SK-N-SH (cell line): ENCODE results near the gene CGN.

Experiments
- EP300 ChIP-seq, 2 experiments: IDR thresholded peaks; 2 replicates each; pipeline versions ENCODE4 v1.4.0 to v1.6.1; 2012; ENCODE audit warnings: borderline replicate concordance in 1 of 2, low read depth in 1 of 2, low read length in 1 of 2
- EZH2phosphoT487 ChIP-seq: fragments of 200-600 bp; sonication (generic); IDR thresholded peaks from 2 replicates; pipeline ENCODE4 v1.6.1; 2017; ENCODE audit warnings: low read depth, mixed run types, mild to moderate bottlenecking, antibody characterized with exemption, moderate library complexity, borderline replicate concordance
- NFIC ChIP-seq: IDR thresholded peaks from 2 replicates; pipeline ENCODE4 v1.4.0; 2012; ENCODE audit warnings: borderline replicate concordance
- POLR2AphosphoS5 ChIP-seq: IDR thresholded peaks from 2 replicates; pipeline ENCODE4 v1.6.1; 2012; ENCODE audit warnings: low read depth, low read length
- TEAD4 ChIP-seq: IDR thresholded peaks from 2 replicates; pipeline ENCODE4 v1.4.0; 2012; ENCODE audit warnings: mild to moderate bottlenecking, borderline replicate concordance; ENCODE audit not compliant: insufficient read depth
- YY1 ChIP-seq: IDR thresholded peaks from 2 replicates; pipeline ENCODE4 v1.4.0; 2012; ENCODE audit warnings: low read depth, mild to moderate bottlenecking
- TF ChIP-seq, protein P1 (sequence below): fragments of 200-600 bp; sonication (generic); IDR thresholded peaks from 2 replicates; pipeline ENCODE4 v1.6.1; 2017; ENCODE audit warnings: antibody characterized with exemption, mild to moderate bottlenecking, moderate library complexity
- TF ChIP-seq, protein P2 (sequence below): fragments of 150-350 bp; IDR thresholded peaks from 2 replicates; pipeline ENCODE4 v1.6.1; 2017; ENCODE audit warnings: antibody characterized with exemption, low read length, low read depth, borderline replicate concordance

- TF ChIP-seq EP300 (IDR thresholded peaks at IDR 0.05; ENCODE audit: borderline replicate concordance in 1 of 2, low read depth in 1 of 2, low read length in 1 of 2) = no peak
- TF ChIP-seq, protein P1, sequence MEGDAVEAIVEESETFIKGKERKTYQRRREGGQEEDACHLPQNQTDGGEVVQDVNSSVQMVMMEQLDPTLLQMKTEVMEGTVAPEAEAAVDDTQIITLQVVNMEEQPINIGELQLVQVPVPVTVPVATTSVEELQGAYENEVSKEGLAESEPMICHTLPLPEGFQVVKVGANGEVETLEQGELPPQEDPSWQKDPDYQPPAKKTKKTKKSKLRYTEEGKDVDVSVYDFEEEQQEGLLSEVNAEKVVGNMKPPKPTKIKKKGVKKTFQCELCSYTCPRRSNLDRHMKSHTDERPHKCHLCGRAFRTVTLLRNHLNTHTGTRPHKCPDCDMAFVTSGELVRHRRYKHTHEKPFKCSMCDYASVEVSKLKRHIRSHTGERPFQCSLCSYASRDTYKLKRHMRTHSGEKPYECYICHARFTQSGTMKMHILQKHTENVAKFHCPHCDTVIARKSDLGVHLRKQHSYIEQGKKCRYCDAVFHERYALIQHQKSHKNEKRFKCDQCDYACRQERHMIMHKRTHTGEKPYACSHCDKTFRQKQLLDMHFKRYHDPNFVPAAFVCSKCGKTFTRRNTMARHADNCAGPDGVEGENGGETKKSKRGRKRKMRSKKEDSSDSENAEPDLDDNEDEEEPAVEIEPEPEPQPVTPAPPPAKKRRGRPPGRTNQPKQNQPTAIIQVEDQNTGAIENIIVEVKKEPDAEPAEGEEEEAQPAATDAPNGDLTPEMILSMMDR = no peak
- no peak for TF ChIP-seq POLR2AphosphoS5
- TF ChIP-seq YY1 = no peak
- TF ChIP-seq NFIC = no peak
- no peak for TF ChIP-seq TEAD4
- TF ChIP-seq, protein P2, sequence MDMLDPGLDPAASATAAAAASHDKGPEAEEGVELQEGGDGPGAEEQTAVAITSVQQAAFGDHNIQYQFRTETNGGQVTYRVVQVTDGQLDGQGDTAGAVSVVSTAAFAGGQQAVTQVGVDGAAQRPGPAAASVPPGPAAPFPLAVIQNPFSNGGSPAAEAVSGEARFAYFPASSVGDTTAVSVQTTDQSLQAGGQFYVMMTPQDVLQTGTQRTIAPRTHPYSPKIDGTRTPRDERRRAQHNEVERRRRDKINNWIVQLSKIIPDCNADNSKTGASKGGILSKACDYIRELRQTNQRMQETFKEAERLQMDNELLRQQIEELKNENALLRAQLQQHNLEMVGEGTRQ = no peak
- no peak for TF ChIP-seq EZH2phosphoT487
Observed at GRCh38 chr1:151504252-151504651, 6.9 kb upstream of the CGN start.
